Left ventricle myocardium superior (tissue), 1 donor: ENCODE measurements around the gene XAGE1A. TPM values are rescaled to one million over a fixed set of nuclear protein-coding genes. Genes with fewer than 3 reads are reported as not detected.

ENCODE experiments used
- total RNA-seq: library from RNA; stranded (reverse); fragmentation: NEBNext Ultra II Directional; extraction: Animal tissue kit (Norgen Biotek cat#: 25700); gene quantifications from one replicate; pipeline ENCODE4 v1.2.1, GENCODE V29; 2021
- donor health status: DM: no; HTN: yes; CAD: no; lungs with severe emphysema.

XAGE1A gene
- total RNA-seq, 1 donor from 2014 or later: not detected

Other genes with a start within 250 kb of the XAGE1A start
- not detected for gene XAGE2, start 126.8 kb upstream of the XAGE1A start, total RNA-seq
- not detected for gene XAGE1B, start 21.3 kb downstream of the XAGE1A start, total RNA-seq
- not detected for gene SSX7, start 159.1 kb downstream of the XAGE1A start, total RNA-seq
- gene SSX2, start 211.4 kb downstream of the XAGE1A start, total RNA-seq: not detected